GM21786 (cell line): Measurements from ENCODE around the gene SMYD5.
"Not testable (repeated sequence)": the region's sequence is repeated elsewhere in the genome, so short reads cannot be mapped to it uniquely, and the experiment has no call there.

Experiments used
- ATAC-seq: cut with Tn5 transposase; IDR thresholded peaks from one replicate; pipeline ENCODE4 v1.9.1; 2021; ENCODE audit not compliant: unreplicated experiment

SMYD5 gene

DNA sequence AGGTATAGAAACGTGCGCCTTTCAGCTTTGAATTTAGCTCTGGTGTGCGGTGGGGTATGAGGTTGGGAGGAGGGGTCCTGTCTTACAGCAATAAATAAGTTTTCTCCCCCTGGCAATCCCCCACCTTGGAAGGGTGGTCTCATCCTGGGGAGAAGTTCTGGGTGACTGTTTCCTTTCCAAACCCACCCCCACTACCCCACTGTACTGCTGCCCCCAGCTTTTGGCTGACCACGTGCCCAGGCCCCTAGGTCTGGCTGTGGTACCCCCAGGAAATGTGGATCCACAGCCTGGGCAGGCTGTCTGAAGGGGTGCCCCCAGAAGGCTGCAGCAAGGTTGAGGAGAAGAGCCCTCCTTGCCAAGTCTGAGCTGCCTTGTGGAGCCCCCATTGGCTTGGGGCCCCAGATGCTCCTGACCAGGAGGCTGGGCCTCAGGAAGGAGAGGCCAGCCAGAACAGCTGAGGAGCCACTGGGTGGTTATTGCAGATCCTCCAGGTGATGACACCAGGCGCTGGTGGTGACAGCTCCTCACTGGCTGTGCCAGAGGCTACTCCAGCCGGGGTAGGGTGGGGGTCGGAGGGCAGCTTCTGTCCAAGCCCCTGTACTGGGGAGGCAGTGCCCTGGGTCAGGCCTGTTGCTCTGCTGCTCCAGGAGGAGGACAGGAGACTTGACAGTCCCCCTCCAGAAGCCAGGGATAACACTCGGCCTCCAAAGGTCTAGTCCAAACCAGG lies 44.3 kb downstream of the SMYD5 start:
- no peak for ATAC-seq

DNA sequence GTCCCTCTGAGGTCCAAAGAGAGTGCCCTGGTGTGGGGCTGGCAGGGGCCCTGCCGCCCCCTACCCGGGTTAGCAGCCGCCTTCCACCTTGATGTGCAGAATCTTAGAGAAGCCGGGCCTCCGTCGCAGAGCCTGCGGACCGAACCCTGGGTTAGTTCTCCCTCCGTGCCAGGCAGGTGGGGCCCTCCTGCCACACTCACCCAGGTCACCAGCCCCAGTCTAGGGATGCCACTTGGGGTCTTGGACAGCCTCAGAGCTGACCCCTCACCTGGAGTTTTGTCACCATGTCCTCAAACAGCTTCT lies 44.8 kb downstream of the SMYD5 start:
- ATAC-seq, result no peak

DNA sequence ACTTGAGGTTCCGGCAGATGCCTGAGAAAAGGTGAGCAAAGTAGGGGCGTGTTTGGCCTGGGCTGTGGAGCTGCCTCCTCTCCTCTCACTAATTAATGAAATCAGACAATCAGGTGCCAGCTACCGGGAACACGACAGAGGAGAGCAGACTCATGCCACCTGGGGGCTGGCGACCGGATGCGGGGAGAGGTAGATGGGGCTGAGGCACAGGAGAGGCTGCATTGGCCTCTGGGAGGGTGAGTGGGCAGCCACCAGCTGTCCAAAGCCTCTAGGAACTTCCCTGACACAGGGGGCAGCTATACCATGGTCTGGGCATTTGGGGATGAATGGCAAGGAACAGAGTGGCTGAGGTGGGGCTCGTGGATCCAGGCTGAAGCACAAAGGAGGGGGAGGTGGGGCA lies 45.2 kb downstream of the SMYD5 start:
- no peak for ATAC-seq

DNA sequence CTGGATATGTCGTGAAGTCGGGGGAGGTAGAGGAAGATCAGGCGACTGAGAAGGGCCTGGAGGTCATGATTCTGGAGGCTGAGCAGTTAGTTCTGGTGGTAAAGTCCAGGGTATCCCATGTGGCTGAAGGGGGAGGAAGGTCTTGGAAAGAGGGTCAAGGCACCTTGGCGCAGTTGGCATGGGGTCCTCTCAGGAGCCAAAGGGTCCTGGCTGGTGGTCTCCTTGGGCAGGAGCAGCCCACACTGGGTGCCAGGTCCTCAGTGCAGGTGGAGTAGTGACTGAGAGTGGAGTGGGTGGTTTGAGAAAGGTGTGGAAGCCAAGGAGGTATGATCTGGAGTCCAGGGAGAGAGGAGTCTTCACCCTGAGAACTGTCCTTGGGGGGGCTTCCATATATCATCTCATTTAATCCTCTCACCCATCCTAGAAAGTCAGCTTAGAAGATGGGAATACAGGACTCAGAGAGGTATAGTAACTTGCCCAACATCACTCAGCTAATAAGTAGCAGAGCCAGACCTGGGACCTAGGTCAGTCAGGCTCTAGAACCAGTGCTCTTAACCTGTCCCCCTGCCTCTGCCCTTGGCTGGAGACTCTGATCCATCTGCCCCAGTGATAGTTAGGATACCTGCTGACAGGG lies 45.8 kb downstream of the SMYD5 start:
- ATAC-seq, result no peak

DNA sequence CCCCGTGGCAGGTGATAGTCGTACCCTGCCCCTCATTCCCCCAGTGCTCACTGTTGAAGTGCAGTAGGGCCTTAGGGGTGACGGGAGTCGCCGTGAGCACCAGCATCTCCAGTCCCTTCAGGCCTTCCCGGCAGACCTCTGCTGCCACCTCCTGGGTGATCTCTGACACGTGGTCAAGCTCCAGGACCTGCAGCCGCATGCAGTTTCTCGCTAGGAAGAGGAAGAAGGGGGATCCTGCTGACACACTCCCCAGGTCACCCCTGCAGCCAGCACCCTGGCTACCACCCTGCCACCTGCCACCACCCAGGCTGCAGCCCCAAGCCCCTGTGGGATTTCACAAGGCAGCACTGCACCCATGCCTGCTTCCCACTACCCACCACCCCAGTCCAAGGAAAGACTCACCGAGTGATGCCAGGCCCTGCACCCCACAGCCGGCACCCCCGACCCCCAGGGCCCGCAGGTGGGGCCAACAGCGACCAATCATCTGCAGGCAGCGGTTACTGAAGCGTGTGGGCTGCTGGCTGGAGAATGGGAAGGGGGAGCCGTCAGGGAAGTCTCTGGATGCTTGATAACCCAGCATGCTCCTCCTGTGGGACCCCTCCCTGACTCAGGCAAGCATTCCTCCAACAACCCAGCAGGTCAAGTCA lies 46.4 kb downstream of the SMYD5 start:
- no peak for ATAC-seq

DNA sequence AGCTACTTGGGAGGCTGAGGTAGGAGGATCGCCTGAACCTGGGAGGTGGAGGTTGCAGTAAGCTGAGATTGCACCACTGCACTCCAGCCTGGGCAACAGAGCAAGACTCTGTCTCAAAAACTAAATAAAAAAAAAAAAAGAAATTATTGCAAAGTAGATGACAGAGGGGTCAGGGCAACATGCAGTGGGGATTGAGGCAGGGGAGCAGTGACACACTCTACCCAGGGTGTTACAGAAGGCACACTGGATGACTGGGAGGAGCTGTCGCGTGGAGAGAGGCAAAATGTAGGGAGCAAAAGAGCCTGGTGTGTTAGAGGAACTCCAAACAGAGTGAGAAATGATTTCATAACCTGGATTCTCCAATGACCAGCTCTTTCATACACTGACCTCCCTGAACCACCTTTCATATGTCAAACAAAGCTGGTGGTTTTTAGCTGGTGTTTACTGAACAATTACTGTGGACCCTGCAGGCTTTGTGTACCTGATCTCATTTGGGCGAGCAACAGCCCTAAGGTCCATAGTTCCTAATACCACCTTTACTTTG lies 48.1 kb downstream of the SMYD5 start:
- ATAC-seq, result no peak

DNA sequence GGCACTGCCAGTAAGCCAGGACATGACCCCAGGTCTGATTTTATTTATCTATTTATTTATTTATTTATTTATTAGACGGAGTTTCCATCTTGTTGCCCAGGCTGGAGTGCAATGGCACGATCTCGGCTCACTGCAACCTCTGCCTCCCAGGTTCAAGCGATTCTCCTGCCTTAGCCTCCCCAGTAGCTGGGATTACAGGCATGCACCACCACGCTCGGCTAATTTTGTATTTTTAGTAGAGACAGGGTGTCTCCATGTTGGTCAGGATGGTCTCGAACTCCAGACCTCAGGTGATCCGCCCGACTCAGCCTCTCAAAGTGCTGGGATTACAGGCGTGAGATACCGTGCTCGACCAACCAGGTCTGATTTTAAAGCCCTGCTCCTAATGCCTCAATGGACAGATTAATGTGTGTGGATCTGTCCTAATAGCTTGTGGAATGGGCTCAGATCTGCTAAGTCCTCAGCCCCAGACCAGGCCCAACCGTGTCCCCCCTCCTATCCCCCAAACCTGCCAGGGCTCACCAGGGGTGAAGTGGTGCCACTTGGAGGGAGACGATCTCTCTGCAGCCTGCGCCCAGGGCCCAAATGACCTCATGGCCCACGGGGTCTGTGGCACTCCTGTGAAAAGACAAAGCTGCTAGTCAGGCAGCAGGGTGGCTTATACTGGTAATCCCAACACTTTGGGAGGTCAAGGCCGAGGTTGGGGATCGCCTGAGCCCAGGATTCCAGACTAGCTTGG lies 48.8 kb downstream of the SMYD5 start:
- ATAC-seq, result not testable (repeated sequence)

DNA sequence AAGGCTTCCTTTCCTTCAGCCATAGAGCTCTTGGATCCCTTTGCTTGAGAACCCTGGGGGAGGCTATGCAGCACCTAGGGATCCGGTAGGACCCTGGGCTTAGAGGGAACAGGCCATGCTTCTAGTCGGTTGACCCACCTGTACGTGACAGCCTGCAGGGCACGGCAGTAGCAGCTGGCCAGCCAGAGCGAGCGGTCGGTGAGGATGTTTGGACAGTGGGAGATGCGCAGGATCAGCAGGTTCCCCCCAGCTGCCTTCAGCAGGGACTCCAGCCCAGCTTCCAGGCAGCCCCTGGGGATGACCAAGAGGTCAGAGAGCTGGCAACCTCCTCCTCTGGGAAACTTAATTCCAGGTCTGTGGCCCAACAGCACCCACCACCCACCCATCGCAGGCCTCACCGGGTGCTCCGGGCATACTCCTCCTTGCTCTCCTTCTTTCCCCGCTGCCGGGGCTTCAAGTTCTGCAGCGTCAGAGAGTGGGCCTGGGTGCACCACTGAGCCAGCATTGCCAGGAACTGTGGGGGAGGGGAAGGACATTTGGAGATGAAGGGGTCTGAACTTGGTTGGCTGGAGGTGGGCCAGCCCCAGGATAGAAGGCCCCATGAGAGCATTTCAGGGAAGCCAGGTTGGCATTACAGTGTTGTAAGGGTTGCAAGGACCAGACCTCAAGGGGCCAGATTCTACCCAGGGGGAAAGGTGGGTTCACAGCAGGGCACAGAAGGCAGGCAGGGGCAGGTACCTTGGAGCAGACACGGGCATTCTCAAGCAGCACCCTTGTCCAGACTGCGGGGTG lies 49.7 kb downstream of the SMYD5 start:
- no peak for ATAC-seq

DNA sequence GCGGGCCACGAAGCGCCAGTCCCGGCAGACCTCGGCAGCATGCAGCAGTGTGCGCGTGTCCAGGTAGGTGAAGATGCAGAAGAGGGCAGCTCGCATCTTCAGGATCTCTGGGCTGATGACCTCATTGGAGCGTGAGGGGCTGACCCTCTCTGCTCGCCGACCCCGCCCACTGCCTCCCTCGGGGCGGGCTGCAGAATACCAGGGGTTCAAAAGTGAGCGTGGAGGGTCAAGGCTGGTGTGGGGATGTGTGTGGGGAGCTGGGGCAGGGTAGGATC lies 50.2 kb downstream of the SMYD5 start:
- ATAC-seq, result no peak

DNA sequence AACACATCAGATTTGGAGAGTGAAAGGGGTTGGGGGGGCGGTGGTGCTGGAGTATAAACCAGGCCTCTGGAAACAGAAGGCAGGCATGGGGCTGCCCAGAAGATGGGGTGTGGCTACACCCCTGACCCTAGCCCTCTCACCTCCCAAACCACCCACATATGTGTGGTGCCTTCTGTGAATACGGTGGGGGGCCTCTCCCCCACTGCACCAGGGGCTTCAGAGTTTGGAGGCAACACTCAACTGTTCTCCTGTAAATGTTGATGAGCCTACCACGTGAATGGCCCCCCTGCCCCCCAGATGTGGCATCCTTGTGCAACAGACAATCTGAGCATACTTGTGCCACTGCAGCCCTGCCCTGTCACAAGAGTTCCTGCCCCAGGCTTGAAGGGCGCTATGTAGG lies 50.7 kb downstream of the SMYD5 start:
- no peak for ATAC-seq

DNA sequence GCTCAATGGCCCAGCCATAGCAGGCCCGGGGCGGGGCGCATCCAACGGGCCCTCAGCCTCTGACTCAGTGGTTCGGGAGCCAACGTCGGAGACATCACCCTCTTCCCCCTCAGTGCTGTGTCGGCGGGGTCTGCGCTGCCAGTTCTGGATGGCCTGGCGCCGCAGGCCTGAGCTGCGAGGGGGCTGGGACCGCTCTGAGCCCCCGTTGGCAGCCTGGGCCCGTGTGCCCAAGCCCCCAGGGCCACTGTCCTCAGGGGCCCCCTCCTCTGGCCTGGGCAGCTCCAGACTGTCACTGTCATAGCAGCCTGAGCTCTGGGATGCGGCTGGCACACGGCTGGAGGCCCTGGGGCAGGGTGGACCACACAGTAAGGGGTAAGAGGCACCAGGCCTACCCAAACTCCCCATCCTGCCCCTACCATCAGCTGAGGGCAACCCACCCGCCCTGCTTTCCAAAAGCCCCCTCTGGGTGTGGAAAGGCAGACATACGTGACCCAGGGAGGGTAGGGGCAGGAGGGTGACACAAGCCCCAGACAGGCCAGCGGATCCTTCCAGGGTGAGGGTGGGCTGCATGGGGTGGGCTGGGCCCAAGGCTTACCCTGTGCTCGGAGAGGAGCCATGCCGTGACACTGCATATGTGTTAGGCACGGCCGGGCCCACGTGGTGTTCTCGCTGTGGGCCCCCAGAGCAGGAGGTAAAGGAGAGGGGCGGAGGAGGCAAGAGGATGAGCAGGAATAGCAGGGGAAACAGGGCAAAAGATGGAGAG lies 51.4 kb downstream of the SMYD5 start:
- ATAC-seq, result no peak

DNA sequence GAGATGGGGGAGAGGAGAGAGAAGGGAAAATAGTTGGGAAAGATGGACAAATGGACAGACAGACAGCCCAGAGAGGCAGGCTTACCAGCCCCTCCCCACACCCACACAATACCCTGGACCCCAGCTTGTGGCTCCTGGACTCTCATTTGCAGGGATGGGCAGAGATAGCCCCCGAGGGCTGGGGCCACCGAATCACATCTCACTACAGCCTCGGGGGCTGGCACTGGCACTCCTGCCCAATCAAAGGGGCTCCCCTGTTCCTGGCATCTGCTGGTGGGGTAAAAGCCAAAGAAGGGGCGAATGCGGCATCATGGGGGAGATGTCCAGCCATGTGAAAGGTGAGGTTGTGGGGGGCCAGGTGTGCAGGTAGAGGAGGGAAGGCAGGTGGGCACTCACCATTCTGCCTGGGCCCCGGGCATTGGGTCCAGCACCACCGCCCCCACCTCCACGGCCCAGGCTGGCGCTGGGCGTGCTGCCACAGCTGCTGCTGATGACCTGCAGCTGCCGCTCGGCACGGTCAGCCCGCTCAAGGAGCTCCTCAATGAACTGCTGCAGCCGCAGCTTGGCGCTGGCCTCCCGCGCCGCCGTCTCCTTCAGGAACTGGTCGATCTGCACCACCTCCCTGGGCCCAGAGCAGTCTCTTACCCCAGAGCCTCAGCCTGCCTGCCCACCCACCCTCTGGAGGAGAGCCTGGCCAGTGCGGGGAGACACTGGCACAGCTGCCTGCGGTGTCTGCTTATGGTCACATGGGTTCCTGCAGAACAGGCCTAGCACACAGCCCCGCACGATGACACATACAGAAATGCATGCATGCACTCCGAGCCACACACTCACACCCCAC lies 52.2 kb downstream of the SMYD5 start:
- ATAC-seq, result no peak

DNA sequence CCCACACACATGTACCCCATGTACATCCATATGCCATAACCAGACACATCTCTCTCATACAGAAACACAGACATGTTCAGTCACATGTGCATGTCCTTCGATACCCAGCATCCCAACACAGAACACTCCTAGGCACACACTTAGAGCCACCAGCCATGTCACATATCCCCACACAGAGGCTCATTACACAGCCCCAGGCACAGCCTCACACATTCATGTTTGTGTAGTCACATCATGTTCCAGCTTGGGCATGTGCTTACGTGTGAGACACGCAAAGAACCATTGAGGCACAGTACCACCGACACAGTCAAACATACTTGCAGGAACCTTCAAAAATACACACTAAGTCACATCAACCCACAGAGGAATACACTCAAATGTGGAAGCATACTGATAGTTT lies 53.0 kb downstream of the SMYD5 start:
- ATAC-seq, result no peak

DNA sequence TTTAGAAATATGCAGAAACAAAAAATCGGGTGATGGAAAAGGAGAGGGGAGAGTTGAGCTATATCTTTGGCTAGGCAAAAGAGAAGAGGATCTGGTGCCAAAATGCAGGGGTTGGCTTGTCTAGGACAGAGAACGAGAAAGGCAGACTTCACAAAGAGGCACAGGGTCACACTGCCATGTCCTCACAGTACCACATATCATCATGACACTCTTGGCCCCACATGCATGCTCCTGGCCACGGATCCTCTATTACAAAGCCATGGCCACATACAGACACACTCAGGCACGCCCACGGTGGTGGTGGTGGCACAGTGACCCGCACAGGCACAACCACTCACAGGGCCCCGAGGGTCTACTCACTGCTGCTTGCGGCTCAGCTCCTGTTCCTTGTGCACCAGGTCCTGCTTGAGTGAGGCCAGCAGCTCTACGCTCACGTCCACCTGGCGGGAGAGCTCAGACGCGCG lies 54.4 kb downstream of the SMYD5 start:
- no peak for ATAC-seq

DNA sequence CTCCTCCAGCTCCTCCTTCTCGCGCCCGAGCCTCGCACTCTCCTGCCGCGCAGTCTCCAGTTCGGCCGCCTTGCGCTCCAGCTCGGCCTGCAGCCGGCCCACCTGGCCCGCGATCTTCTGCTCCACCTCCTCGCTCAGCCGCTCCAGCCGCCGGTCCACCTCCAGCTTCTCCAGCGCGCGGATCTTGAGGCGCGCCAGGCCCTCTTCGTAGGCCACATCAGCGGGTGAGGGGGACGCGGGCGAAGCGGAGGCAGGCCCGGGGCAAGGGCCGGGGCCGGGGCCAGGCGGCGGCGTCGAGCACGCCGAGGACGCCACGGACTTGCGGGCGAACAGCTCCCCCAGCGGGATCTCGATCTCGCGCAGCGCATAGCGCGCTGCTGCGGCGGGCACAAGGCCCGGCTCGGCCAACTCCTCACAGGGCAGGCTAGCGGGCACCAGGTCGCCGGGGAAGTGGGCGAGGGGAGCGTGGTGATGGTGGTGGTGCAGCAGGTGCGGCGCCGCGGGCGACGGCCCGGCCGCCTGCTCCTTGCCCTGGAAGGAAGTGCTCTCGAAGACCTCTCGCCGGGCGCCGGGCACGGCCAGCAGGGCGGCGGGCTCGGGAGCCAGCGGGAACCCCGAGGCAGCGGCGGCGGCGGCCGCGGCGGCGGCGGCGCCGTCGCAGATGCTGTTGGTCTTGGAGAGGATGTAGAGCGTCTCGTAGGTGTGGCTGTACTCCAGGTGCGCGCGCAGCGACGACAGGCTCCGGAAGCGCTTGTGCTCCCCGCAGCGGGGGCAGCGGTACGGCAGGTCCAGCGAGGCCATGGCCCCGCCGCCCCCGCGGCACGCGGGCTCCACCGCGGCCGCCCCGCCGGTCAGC lies 55.0 kb downstream of the SMYD5 start:
- no peak for ATAC-seq

DNA sequence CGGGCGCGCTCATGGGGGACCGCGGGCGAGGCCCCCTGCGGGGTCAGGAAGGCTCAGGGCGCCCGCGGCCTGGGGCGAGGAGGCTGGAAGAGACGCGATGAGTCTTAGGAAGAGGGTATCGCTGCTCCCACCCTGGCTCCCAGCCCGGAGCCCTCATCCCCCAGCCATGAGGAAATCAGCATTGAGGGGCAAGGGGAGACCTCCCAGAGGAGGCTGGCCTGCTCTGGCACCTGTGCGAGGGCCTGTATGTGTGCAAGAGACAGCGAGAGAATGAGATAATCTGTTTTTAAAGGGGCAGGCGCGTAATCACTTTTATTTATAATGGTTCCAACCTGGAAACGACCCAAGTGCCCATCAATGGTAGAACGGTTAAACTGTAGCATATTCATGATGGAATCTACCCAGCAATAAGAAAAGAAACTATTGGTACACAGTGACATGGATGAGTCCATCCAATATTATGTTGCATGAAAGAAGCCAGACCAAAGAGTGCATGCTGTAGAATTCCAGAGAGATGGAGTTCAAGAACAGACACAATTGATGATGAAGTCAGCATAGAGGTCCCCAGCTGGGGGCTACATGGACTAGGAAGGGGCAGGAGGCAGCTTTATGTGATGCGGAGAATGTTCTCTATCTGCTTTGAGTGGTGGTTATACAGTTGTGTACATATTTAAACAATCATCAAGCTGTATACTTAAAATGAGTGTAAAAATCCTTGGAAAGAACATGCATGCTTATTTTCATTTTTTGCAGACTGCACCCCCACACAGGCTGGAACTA lies 55.8 kb downstream of the SMYD5 start:
- no peak for ATAC-seq

DNA sequence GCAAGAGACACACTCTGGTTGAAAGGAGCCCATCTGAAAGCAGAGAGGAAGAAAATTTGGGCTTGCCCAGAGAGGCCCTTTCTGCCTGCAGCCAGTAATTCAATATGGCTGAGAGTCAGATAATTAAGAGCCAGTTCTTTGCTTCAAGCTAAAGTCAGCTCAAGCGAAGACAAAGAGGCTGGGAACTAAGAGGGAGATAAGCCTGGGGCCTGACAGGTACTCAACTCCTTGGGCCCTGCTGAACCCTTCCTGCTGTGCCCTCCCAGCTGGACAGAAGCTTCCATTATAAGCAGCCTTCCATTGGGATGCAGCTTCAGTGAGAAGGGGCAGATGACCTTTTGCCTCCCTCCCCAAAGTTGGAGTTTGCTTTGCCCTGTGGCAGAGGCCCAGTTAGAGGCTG lies 58.2 kb downstream of the SMYD5 start:
- ATAC-seq, result no peak
